Measurements from ENCODE around the gene HDGFL2.

- TF ChIP-seq CTCF (IDR thresholded peaks at IDR 0.05; ENCODE audit: low read length) (no peak), EZH2 (optimal IDR thresholded peaks at IDR 0.05; ENCODE audit: low read depth, low read length) (no peak)
Observed at GRCh38 chr19:4452230-4452990, 19.7 kb upstream of the HDGFL2 start.
